GM18517 (cell line): ENCODE measurements around the gene PLA2G2C.

Source experiments
- ATAC-seq: cut with Tn5 transposase; IDR thresholded peaks from one replicate; pipeline ENCODE4 v1.9.1; 2021; ENCODE audit warnings: mild to moderate bottlenecking, moderate library complexity; ENCODE audit not compliant: unreplicated experiment

The PLA2G2C gene

DNA sequence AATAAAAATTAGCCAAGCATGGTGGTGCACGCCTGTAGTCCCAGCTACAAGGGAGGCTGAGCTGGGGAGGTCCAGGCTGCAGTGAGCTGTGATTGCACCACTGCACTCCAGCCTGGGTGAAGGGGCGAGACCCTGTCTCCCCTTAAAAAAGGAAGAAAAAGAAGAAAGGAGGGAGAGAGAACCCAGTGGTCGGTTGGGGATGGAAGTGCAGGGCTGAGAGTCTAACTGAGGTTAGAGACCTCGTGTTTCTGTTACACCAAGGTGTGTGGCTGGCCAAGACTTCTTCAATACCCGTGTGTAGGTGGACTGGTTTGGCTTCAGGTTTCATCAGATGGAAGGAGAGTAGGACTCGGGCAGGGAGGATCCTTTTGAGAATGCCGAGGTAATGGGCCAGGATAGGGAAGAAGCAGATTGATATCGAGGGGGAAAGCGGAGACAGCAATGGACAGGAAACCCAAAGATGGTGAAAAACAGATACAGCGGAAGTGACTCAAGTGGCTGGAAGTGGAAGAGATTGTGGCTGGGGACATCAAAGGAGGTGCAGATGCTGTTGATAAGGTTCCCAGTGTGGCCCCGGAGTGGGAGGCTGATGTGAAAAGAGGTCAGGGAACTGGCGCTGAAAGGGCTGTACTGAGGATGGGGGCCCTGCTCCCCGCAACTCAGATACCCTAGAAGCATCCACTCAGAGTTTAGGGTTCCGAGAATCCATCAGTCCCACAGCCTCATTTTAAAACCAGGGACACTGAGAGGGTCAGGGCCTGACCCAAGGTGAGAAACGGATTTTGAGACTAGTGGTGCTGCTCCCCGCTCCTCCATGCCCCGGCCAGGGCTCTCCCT, 1.1 kb downstream of the PLA2G2C start:
- ATAC-seq, result no peak

DNA sequence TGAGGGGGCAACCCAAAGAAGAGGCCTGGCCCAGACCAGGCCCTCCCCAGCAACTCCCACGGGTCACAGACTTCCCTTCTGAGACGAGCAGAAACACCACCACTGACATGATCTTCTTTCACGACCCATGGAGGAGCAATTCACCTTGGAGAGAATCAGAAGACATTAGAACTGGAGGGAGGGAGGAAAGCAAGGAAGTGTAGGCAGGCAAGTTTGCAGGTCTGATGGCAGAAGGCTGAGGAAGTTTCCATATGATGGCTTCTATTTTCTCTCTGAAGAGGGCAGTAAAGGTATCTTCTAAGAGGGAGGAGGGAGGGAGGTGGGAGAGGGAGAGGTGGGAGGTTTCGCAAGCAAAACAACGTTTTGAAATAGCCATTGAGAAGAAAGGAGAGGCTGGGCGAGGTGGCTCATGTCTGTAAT, 1.8 kb downstream of the PLA2G2C start:
- ATAC-seq, result no peak

DNA sequence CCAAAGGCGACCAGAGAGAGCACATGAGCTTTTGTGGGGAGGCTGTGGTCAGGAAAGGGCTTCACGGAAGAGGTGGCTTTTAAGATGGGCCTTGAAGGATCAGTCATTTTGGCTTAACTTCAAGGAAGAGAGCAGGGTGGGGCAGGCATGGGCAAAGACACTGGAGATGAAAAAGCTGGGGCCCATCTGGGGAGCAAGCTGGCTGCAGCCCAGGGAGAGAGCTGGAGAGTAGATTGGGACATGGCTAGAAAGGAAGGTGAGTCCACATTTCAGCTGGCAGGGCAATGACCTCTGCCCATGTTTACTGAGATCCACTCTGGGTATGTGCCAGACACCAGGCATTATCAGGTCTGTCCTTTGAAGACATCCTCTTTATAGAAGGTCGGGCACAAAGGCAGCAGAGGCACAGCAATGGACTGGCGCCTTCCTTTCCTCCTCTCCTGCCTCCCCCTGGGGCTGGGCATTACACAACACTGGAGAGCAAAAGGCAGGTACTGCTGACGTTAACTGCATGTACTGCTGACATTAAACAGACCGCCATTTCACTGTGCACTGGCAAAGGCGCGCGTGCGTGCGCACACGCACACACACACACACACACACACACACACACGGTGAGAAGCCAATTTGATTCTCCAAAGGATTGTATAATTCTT, 2.6 kb downstream of the PLA2G2C start:
- no peak for ATAC-seq

DNA sequence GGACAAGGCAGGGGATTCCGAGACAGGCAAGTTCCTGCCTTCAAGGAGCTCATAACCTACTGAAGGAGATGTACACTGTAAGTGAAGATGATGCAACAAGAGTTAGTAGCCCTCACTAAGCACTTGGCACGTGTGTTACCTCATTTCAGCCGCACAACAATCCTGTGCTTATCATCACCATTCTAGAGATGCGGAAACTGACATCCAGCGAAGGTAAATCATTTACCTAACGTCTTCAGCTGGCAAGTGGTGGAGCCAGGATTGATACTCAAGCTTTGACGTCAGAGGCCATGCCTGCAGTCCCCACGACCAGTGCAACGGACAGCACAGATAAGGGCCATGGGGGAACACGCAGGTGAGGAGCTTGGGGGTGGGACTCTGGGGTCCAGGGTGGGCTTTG, 3.3 kb downstream of the PLA2G2C start:
- no peak for ATAC-seq

DNA sequence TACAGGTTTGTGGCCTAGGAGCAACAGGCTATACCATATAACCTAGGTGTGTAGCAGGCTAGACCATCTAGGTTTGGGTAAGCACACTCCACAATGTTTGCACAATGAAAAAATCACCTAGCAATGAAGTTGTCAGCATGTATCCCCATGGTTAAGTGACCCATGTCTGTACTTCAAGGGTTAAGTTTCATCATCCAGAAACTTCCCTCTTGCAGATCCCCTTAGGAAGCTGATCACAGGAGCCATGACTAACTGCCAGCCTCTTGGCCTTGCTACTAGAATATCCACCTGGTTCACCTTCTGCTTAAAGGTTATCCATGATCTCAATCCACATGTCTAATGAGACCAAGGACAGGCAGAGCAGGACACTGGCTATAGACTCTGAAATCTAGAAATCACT, 3.9 kb downstream of the PLA2G2C start:
- ATAC-seq, result no peak

DNA sequence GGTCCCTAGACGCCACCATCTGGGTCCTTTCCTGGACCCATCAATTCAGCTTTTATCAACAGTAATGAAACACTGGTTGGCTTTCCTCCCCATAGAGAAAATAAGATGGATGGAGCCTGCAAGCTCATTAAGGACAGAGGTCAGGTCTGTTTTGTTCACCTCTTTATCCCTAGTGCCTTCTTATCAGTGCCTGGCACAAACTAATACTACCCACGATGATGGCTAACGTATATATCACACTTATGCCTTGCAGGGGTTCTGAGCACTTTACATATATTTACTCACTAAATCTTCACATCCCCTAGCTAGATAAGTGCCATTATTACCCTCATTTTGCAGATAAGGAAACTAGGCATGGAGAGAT, 5.5 kb downstream of the PLA2G2C start:
- no peak for ATAC-seq

GRCh38 chr1:20180129-20180843, 6.0 kb downstream of the PLA2G2C start:
- no peak for ATAC-seq

DNA sequence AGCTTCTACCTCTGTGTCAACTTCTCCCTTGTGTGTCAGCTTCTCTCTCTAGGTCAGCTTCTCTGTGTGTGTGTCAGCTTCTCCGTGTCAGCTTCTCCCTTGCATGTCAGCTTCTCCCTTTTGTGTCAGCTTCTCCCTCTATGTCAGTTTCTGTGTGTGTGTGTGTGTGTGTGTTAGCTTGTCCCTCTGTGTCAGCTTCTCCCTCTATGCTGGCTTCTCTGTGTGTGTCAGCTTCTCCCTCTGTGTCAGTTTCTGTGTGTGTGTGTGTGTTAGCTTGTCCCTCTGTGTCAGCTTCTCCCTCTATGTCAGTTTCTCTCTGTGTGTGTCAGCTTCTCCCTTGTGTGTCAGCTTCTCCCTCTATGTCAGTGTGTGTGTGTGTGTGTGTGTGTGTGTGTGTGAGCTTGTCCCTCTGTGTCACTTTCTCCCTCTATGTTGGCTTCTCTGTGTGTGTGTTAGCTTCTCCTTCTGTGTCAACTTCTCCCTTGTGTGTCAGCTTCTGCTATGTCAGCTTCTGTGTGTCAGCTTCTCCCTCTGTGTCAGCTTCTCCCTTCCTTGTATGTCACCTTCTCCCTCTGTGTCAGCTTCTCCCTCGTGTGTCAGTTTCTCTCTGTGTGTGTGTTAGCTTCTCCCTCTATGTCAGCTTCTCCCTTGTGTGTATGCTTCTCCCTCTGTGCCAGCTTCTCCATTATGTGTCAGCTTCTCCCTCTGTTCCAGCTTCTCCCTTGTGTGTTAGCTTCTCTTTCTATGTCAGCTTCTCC, 6.8 kb downstream of the PLA2G2C start:
- no peak for ATAC-seq

GRCh38 chr1:20178634-20179370, 7.5 kb downstream of the PLA2G2C start:
- ATAC-seq, result no peak

DNA sequence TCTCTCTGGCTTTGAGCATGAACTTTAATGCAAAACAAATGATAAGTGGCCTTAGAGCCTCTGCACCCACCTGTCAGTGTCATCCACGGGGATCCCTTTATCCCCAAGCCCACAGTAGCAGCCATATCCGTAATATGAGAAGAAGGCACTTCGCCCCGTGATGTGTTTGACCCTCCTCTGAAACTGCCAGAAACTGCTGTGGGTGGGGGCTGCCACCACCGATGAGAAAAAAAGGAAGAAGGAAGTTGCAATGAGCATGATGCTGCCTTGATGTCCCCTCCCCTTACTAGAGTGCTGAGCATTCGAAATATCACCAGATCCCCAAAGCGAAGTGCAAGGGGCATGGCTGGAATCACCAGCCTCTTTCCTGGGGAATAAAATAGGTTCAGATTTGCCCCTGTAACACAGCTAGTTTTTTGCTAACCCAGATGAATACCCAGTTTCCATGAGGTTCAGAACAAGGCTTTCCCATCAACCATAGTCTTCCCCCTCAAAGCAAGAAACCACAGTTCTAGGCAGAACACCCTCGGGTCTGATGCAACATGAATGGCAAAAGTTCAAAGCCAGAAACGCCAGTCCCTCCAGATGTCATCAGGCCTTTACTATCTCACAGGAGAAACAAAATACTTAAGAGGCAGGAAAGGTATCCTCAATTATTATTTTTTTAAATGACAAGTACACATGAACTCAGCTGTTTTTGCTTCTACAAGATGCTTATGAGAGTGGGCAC, 11.2 kb downstream of the PLA2G2C start:
- no peak for ATAC-seq

DNA sequence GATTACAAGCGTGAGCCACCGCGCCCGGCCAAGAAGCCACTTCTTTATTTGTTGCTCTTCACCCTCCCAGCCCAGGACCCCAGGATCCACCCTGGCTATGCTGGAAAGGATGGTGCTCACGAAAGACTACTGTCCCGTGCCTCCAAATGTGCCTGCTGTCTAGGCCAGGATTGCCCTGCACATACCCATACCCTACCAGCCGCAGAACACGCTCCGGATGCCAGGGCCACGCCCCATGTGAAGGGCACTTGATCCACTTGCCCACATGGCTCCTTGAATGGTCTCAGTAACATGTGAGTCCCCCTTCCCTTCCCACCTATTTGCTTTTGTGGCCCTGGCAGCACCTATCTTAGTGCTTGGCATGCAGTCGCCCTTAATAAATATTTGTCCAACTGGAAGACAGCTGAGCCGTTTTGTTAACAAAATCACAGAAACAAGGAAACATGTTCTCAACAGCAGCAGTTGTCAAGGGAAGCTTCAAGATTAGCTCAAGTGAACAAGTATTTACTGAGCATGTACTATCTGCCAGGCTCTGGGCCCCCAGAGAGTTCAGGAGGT, 14.2 kb downstream of the PLA2G2C start:
- ATAC-seq, result no peak

GRCh38 chr1:20169932-20170331, 16.4 kb downstream of the PLA2G2C start:
- no peak for ATAC-seq

GRCh38 chr1:20168564-20169491, 17.5 kb downstream of the PLA2G2C start:
- no peak for ATAC-seq

- no peak for ATAC-seq
Measured at GRCh38 chr1:20167126-20167525, 19.2 kb downstream of the PLA2G2C start.

- no peak for ATAC-seq
Measured at GRCh38 chr1:20166051-20166450, 20.3 kb downstream of the PLA2G2C start.

DNA sequence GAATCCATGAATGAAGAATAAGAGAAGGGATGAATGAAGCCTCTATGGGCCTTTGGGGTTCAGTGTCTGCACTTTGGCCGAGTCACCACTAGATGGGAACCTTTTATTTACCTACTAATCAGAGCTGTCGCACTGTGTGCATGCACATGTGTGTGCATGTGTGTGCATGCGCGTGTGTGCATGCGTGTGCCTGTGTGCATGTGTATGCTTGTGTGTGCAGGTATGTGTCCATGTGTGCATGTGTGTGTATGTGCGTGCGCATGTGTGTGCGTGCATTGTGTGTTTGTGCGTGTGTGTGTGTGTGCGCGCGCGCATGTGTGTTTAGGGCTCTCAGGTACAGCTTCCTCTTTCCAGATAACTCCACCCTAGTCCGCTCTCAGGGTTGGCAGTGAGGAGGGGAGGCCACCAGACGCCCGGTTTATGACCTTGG, 20.8 kb downstream of the PLA2G2C start:
- ATAC-seq, result no peak

- no peak for ATAC-seq
Measured at GRCh38 chr1:20164694-20165202, 21.6 kb downstream of the PLA2G2C start.

- no peak for ATAC-seq
Measured at GRCh38 chr1:20160034-20160433, 26.3 kb downstream of the PLA2G2C start.
